Skeletal muscle cell (primary cell): ENCODE measurements around the gene RAB30.
A peak's percentile ranks its signal among the peaks of the same experiment; 100 is the strongest.

ENCODE experiments used
- DNase-seq: peaks from one replicate; pipeline ENCODE4 v3.0.0-alpha.2; 2010; ENCODE audit warnings: low read depth
- H3K4me3 ChIP-seq: 2 replicates; pipeline ENCODE4 v1.5.1; 2011; ENCODE audit warnings: low read depth, mild to moderate bottlenecking, control low read depth, low read length, moderate library complexity

The RAB30 gene

GRCh38 chr11:82996966-82997606, 74.6 kb downstream of the RAB30 start:
- DNase-seq: no peak
- H3K4me3 ChIP-seq: no peak overlapping the region

- no peak overlapping the region for H3K4me3 ChIP-seq
- peak; percentile 25 for DNase-seq
These were observed 75.8 kb downstream of the RAB30 start for GRCh38 chr11:82995754-82996398.

GRCh38 chr11:82995235-82995634, 76.5 kb downstream of the RAB30 start:
- H3K4me3 ChIP-seq: no peak overlapping the region
- no peak for DNase-seq

- no peak for DNase-seq
- H3K4me3 ChIP-seq: no peak overlapping the region
These were observed 77.0 kb downstream of the RAB30 start for GRCh38 chr11:82994604-82995230.

GRCh38 chr11:82992223-82992622, 79.5 kb downstream of the RAB30 start:
- no peak overlapping the region for H3K4me3 ChIP-seq
- no peak for DNase-seq

GRCh38 chr11:82989628-82990404, 81.9 kb downstream of the RAB30 start:
- no peak for DNase-seq
- H3K4me3 ChIP-seq: no peak overlapping the region

GRCh38 chr11:82988936-82989627, 82.6 kb downstream of the RAB30 start:
- H3K4me3 ChIP-seq: no peak overlapping the region

GRCh38 chr11:82987997-82988396, 83.7 kb downstream of the RAB30 start:
- no peak for DNase-seq
- no peak overlapping the region for H3K4me3 ChIP-seq

More at GRCh38 chr11:82988936-82989627, 82.6 kb downstream of the RAB30 start:
- DNase-seq: no peak

- H3K4me3 ChIP-seq: no peak overlapping the region
- no peak for DNase-seq
These were observed 85.3 kb downstream of the RAB30 start for GRCh38 chr11:82986446-82986845.

GRCh38 chr11:82981852-82982251, 89.8 kb downstream of the RAB30 start:
- no peak overlapping the region for H3K4me3 ChIP-seq
- DNase-seq: no peak

GRCh38 chr11:82980947-82981346, 90.8 kb downstream of the RAB30 start:
- H3K4me3 ChIP-seq: no peak overlapping the region
- no peak for DNase-seq

- DNase-seq: peak; percentile 50
- H3K4me3 ChIP-seq: no peak overlapping the region
These were observed 91.4 kb downstream of the RAB30 start for GRCh38 chr11:82980292-82980691.

- H3K4me3 ChIP-seq: no peak overlapping the region
These were observed 91.9 kb downstream of the RAB30 start for GRCh38 chr11:82979824-82980223.

GRCh38 chr11:82978422-82979099, 93.1 kb downstream of the RAB30 start:
- peak; percentile 60 for DNase-seq
- no peak overlapping the region for H3K4me3 ChIP-seq

More at GRCh38 chr11:82979824-82980223, 91.9 kb downstream of the RAB30 start:
- no peak for DNase-seq

GRCh38 chr11:82976786-82977185, 94.9 kb downstream of the RAB30 start:
- no peak overlapping the region for H3K4me3 ChIP-seq
- no peak for DNase-seq

GRCh38 chr11:82975882-82976281, 95.8 kb downstream of the RAB30 start:
- no peak for DNase-seq
- H3K4me3 ChIP-seq: no peak overlapping the region

- H3K4me3 ChIP-seq: no peak overlapping the region
These were observed 96.8 kb downstream of the RAB30 start for GRCh38 chr11:82974851-82975250.

GRCh38 chr11:82974135-82974534, 97.6 kb downstream of the RAB30 start:
- H3K4me3 ChIP-seq: no peak overlapping the region
- no peak for DNase-seq

More at GRCh38 chr11:82974851-82975250, 96.8 kb downstream of the RAB30 start:
- no peak for DNase-seq

GRCh38 chr11:82972103-82972502, 99.6 kb downstream of the RAB30 start:
- no peak for DNase-seq
- H3K4me3 ChIP-seq: no peak overlapping the region
